HepG2 (cell line): ENCODE measurements around the gene CHST4. TPM values are rescaled to one million over a fixed set of nuclear protein-coding genes. Genes with fewer than 3 reads are reported as not detected.
A peak's percentile ranks its signal among the peaks of the same experiment; 100 is the strongest.

Source experiments
- AKAP8 ChIP-seq: sonication (generic); formaldehyde crosslinking; IDR thresholded peaks from 2 replicates; pipeline ENCODE4 v1.5.1; 2020; ENCODE audit warnings: mild to moderate bottlenecking, missing genetic modification reagents
- ARNTL ChIP-seq: sonication (generic); formaldehyde crosslinking; IDR thresholded peaks from 2 replicates; pipeline ENCODE4 v1.4.0; 2020; ENCODE audit warnings: mild to moderate bottlenecking, missing genetic modification reagents
- HOXD1 ChIP-seq: sonication (generic); formaldehyde crosslinking; IDR thresholded peaks from 2 replicates; pipeline ENCODE4 v1.5.0; 2020; ENCODE audit warnings: missing genetic modification reagents
- KDM5A ChIP-seq: fragments of 200-600 bp; sonication (generic); IDR thresholded peaks from 2 replicates; pipeline ENCODE4 v1.7.0; 2018; ENCODE audit warnings: antibody characterized with exemption, mild to moderate bottlenecking, low read length, borderline replicate concordance
- MIXL1 ChIP-seq: IDR thresholded peaks from 2 replicates; pipeline ENCODE4 v1.6.1; 2016
- NFKB2 ChIP-seq: sonication (generic); formaldehyde crosslinking; IDR thresholded peaks from 2 replicates; pipeline ENCODE4 v1.4.0; 2020; ENCODE audit warnings: missing genetic modification reagents, borderline replicate concordance
- NFKBIZ ChIP-seq: IDR thresholded peaks from 2 replicates; pipeline ENCODE4 v1.6.1; 2018; ENCODE audit warnings: missing genetic modification reagents, missing compliant biosample characterization
- NR3C1 ChIP-seq: sonication (generic); formaldehyde crosslinking; IDR thresholded peaks from 2 replicates; pipeline ENCODE4 v1.4.0; 2020; ENCODE audit warnings: missing genetic modification reagents
- PAX8 ChIP-seq: sonication (generic); formaldehyde crosslinking; IDR thresholded peaks from 2 replicates; pipeline ENCODE4 v1.8.0; 2022; ENCODE audit warnings: mild to moderate bottlenecking, missing genetic modification reagents, borderline replicate concordance
- RAD21 ChIP-seq: fragments of 450-650 bp; formaldehyde crosslinking; IDR thresholded peaks from 2 replicates; pipeline ENCODE4 v1.5.0; 2020; ENCODE audit warnings: mild to moderate bottlenecking
- RBFOX2 ChIP-seq: fragments of 200-400 bp; formaldehyde crosslinking; IDR thresholded peaks from 2 replicates; pipeline ENCODE4 v1.6.1; 2017; ENCODE audit warnings: low read depth, mild to moderate bottlenecking, low read length
- RNF2 ChIP-seq: fragments of 450-650 bp; conservative IDR thresholded peaks from 2 replicates; pipeline ENCODE4 v1.6.1; 2016; ENCODE audit warnings: low read depth
- SSRP1 ChIP-seq: IDR thresholded peaks from 2 replicates; pipeline ENCODE4 v1.6.1; 2016; ENCODE audit warnings: control low read depth
- ZBTB21 ChIP-seq: sonication (generic); formaldehyde crosslinking; IDR thresholded peaks from 2 replicates; pipeline ENCODE4 v1.4.0; 2020; ENCODE audit warnings: missing genetic modification reagents
- ZFP36 ChIP-seq: fragments of 150-350 bp; IDR thresholded peaks from 2 replicates; pipeline ENCODE4 v1.6.1; 2018; ENCODE audit warnings: borderline replicate concordance, low read length, low read depth; ENCODE audit not compliant: partially characterized antibody
- ZFP62 ChIP-seq: sonication (generic); formaldehyde crosslinking; IDR thresholded peaks from 2 replicates; pipeline ENCODE4 v1.4.0; 2020; ENCODE audit warnings: missing genetic modification reagents
- ZNF20 ChIP-seq: sonication (generic); formaldehyde crosslinking; IDR thresholded peaks from 2 replicates; pipeline ENCODE4 v1.4.0; 2020; ENCODE audit warnings: mild to moderate bottlenecking, moderate library complexity, missing genetic modification reagents
- ZNF335 ChIP-seq: sonication (generic); formaldehyde crosslinking; IDR thresholded peaks from 2 replicates; pipeline ENCODE4 v1.4.0; 2020; ENCODE audit warnings: missing genetic modification reagents
- ZNF33A ChIP-seq: sonication (generic); formaldehyde crosslinking; IDR thresholded peaks from 2 replicates; pipeline ENCODE4 v1.5.1; 2020; ENCODE audit warnings: missing genetic modification reagents, mild to moderate bottlenecking, moderate library complexity, borderline replicate concordance
- ZNF709 ChIP-seq: sonication (generic); formaldehyde crosslinking; IDR thresholded peaks from 2 replicates; pipeline ENCODE4 v1.5.0; 2020; ENCODE audit warnings: mild to moderate bottlenecking, missing genetic modification reagents
- ZNF75D ChIP-seq: sonication (generic); formaldehyde crosslinking; IDR thresholded peaks from 2 replicates; pipeline ENCODE4 v1.8.1; 2023; ENCODE audit warnings: missing genetic modification reagents, mild to moderate bottlenecking, borderline replicate concordance
- polyA plus RNA-seq, 8 experiments: library from polyadenylated mRNA; depleted of rRNA in 3 of 8; stranded (reverse) in 7 of 8; unstranded in 1 of 8; fragments of >200 nt; fragmentation: Illumina TruSeq in 4 of 8; extraction: Trizol in 4 of 8; gene quantifications; 2 replicates each; pipeline versions ENCODE4 v1.2.1 to v1.2.3, GENCODE V29; 2011 to 2016; ENCODE audit warnings: low read depth in 4 of 8, missing spikeins in 1 of 8, mixed read lengths in 1 of 8; ENCODE audit not compliant: insufficient read depth in 1 of 8
- total RNA-seq, 5 experiments: library from RNA; depleted of rRNA; stranded (reverse); fragments of >200 nt; fragmentation: Illumina TruSeq; extraction: Trizol; gene quantifications; 2 replicates each; pipeline ENCODE4 v1.2.3, GENCODE V29; 2016; ENCODE audit warnings: low read depth in 1 of 5
- TF ChIP-seq, protein P1 (sequence below): sonication (generic); formaldehyde crosslinking; IDR thresholded peaks from 2 replicates; pipeline ENCODE4 v1.8.1; 2023; ENCODE audit warnings: mild to moderate bottlenecking, missing genetic modification reagents
- TF ChIP-seq, protein P2 (sequence below): sonication (generic); formaldehyde crosslinking; IDR thresholded peaks from 2 replicates; pipeline ENCODE4 v1.4.0; 2020; ENCODE audit warnings: mild to moderate bottlenecking, missing genetic modification reagents
- TF ChIP-seq, protein P3 (sequence below): sonication (generic); formaldehyde crosslinking; conservative IDR thresholded peaks from 2 replicates; pipeline ENCODE4 v1.5.0; 2020; ENCODE audit warnings: missing genetic modification reagents

CHST4 gene
- total and polyA plus RNA-seq, 2 of the 13 experiments (the other 11 are each of a cell fraction or from before 2014, with no cell fraction given): not detected

DNA sequence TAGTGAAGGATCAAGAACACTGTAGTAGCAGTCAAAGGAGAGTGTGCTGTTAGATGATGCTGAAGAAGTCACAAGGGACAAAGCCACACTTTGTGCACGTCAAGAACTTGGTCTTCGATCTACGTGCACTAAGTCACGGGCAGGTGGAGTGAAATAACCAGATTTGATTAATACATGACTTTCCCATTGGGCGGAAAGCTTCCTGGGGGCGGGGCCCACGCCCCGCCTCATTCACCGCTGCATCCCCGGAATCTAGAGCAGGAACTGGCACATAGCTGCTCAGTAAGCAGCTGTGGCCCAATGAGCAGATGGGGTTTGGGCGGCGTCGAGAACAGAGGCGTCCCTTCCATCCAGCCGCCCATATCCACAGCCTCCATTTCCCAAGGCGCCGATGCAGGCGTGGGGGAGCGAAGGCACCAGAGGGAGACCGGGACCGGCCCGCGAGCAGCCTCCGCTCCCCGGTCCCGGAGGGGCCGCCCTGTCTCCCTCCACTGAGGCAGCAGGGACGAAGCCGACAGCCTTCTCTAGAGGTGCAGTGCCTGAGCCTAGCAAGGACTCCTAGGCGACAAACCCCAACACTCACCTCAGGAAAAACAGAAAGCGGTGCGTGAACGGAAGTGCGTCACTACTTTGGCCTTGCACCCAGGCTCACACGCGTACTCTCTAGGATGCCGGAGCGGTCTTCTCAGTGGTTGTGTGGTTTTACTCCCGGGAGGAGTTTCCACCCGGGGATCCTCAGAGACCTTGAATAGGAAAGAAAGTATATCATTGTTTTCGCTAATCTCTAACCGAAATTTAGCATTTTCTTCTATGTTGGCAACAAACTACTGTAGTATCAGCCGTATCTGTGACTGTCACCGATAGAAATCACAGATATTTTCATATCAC is 42.0 kb upstream of the CHST4 start (continued):
- TF ChIP-seq ZNF33A (CRISPR knock-in tag) (no peak), RNF2 (0 out of 2 replicates have a peak, but pooled peaks have one; percentile 21), RAD21 (CRISPR knock-in tag) (peak; percentile 46; the same call in 1 of the 2 replicates), NR3C1 (CRISPR knock-in tag) (no peak), ZNF335 (peak; percentile 65; the same call in 1 of the 2 replicates), ZNF20 (CRISPR knock-in tag) (no peak), RBFOX2 (peak; percentile 93), ZNF75D (CRISPR knock-in tag) (no peak), ARNTL (peak; percentile 59; the same call in 1 of the 2 replicates), MIXL1 (peak; percentile 43; the same call in 1 of the 2 replicates), PAX8 (no peak), AKAP8 (peak; percentile 86), NFKB2 (peak; percentile 88; the same call in 1 of the 2 replicates), HOXD1 (peak; percentile 50; the same call in 1 of the 2 replicates), ZFP36 (no peak), ZFP62 (no peak), KDM5A (peak; percentile 97), ZNF709 (peak; percentile 74; the same call in 1 of the 2 replicates), SSRP1 (CRISPR knock-in tag) (no peak), ZBTB21 (CRISPR knock-in tag) (peak; percentile 97), NFKBIZ (0 out of 2 replicates have a peak, but pooled peaks have one; percentile 40)
- TF ChIP-seq, protein P1, sequence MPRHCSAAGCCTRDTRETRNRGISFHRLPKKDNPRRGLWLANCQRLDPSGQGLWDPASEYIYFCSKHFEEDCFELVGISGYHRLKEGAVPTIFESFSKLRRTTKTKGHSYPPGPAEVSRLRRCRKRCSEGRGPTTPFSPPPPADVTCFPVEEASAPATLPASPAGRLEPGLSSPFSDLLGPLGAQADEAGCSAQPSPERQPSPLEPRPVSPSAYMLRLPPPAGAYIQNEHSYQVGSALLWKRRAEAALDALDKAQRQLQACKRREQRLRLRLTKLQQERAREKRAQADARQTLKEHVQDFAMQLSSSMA (CRISPR knock-in tag): peak; percentile 66; the same call in 1 of the 2 replicates
- TF ChIP-seq, protein P2, sequence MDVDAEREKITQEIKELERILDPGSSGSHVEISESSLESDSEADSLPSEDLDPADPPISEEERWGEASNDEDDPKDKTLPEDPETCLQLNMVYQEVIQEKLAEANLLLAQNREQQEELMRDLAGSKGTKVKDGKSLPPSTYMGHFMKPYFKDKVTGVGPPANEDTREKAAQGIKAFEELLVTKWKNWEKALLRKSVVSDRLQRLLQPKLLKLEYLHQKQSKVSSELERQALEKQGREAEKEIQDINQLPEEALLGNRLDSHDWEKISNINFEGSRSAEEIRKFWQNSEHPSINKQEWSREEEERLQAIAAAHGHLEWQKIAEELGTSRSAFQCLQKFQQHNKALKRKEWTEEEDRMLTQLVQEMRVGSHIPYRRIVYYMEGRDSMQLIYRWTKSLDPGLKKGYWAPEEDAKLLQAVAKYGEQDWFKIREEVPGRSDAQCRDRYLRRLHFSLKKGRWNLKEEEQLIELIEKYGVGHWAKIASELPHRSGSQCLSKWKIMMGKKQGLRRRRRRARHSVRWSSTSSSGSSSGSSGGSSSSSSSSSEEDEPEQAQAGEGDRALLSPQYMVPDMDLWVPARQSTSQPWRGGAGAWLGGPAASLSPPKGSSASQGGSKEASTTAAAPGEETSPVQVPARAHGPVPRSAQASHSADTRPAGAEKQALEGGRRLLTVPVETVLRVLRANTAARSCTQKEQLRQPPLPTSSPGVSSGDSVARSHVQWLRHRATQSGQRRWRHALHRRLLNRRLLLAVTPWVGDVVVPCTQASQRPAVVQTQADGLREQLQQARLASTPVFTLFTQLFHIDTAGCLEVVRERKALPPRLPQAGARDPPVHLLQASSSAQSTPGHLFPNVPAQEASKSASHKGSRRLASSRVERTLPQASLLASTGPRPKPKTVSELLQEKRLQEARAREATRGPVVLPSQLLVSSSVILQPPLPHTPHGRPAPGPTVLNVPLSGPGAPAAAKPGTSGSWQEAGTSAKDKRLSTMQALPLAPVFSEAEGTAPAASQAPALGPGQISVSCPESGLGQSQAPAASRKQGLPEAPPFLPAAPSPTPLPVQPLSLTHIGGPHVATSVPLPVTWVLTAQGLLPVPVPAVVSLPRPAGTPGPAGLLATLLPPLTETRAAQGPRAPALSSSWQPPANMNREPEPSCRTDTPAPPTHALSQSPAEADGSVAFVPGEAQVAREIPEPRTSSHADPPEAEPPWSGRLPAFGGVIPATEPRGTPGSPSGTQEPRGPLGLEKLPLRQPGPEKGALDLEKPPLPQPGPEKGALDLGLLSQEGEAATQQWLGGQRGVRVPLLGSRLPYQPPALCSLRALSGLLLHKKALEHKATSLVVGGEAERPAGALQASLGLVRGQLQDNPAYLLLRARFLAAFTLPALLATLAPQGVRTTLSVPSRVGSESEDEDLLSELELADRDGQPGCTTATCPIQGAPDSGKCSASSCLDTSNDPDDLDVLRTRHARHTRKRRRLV (CRISPR knock-in tag): no peak; the same call in 1 of the 2 replicates
- TF ChIP-seq, protein P3, sequence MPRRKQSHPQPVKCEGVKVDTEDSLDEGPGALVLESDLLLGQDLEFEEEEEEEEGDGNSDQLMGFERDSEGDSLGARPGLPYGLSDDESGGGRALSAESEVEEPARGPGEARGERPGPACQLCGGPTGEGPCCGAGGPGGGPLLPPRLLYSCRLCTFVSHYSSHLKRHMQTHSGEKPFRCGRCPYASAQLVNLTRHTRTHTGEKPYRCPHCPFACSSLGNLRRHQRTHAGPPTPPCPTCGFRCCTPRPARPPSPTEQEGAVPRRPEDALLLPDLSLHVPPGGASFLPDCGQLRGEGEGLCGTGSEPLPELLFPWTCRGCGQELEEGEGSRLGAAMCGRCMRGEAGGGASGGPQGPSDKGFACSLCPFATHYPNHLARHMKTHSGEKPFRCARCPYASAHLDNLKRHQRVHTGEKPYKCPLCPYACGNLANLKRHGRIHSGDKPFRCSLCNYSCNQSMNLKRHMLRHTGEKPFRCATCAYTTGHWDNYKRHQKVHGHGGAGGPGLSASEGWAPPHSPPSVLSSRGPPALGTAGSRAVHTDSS (CRISPR knock-in tag): no peak
